ENCODE data around the gene SHB. TPM values are rescaled to one million over a fixed set of nuclear protein-coding genes. Genes with fewer than 3 reads are reported as not detected.

SHB gene
- total RNA-seq, 1 donor from 2014 or later: 22.5 TPM

- H3K9me3 Mint-ChIP-seq (ENCODE audit: low read depth): no peaks in the 10 kb centered on the region
- H3K4me1 Mint-ChIP-seq (ENCODE audit: low read depth): peaks cover 4% of the 10 kb centered on the region
- no peak for TF ChIP-seq CTCF (IDR thresholded peaks at IDR 0.05; ENCODE audit: unreplicated experiment)
- DNase-seq (ENCODE audit: low spot score, unreplicated experiment): no peak
- no peak overlapping the region for H3K27ac Mint-ChIP-seq
- no peaks in the 10 kb centered on the region for H3K27me3 Mint-ChIP-seq
- peaks cover 5% of the 10 kb centered on the region for H3K36me3 Mint-ChIP-seq (ENCODE audit: insufficient read depth)
- no peak overlapping the region for H3K4me3 Mint-ChIP-seq (ENCODE audit: low read depth)
Observed at GRCh38 chr9:37917801-37918664, 151.0 kb downstream of the SHB start.

- no peak overlapping the region for H3K4me3 Mint-ChIP-seq (ENCODE audit: low read depth)
- no peak overlapping the region for H3K27ac Mint-ChIP-seq
- DNase-seq (ENCODE audit: low spot score, unreplicated experiment): no peak
- peaks cover 5% of the 10 kb centered on the region for H3K36me3 Mint-ChIP-seq (ENCODE audit: insufficient read depth)
- no peaks in the 10 kb centered on the region for H3K4me1 Mint-ChIP-seq (ENCODE audit: low read depth)
- no peaks in the 10 kb centered on the region for H3K9me3 Mint-ChIP-seq (ENCODE audit: low read depth)
- no peaks in the 10 kb centered on the region for H3K27me3 Mint-ChIP-seq
- TF ChIP-seq CTCF (IDR thresholded peaks at IDR 0.05; ENCODE audit: unreplicated experiment): no peak
Observed at GRCh38 chr9:37917313-37917731, 151.7 kb downstream of the SHB start.

DNA sequence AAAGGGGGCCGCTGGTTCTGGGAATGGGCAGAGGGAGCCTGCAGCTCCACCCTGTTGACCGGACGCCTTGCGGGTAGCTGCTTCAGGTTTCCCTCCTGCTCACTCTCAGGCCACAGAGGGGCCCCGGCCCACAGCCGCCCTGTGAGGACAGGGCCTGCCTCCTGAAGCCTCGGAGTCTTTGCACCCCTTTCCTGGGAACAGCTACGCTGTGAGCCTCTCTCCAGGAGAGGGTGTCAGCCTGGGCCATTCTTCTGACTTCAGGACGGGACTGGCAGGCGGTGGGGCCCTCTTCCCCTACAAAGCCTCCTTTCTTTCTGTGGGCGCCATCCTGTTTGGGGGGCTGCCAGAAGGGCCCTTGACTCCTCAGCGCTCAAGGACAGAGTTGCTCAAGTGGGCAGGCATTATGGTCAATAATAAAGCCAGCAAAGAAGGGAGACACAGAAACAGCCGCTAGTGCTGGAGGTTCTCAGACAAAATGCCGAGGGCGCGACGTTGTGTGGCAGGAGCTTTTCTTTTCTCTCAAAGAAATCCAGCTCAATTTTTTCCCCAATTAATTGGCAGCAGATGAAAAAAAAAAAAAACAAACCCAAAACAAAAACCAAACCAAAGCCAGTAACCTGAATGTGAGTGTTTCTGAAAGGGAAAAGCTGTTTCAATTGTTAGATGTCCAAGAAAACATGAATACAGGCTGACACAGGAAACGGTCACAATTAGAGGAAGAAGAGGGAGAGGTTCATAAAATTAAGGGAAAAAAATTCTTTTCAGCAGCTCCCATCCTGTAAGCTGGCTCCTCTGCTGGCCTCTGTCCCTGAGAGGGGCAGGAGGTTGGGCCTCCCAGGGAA lies 152.3 kb downstream of the SHB start:
- Mint-ChIP-seq H3K27ac (peak overlapping the region; percentile 37), H3K27me3 (no peaks in the 10 kb centered on the region), H3K4me1 (ENCODE audit: low read depth) (no peaks in the 10 kb centered on the region), H3K9me3 (ENCODE audit: low read depth) (no peaks in the 10 kb centered on the region), H3K36me3 (ENCODE audit: insufficient read depth) (peaks cover 5% of the 10 kb centered on the region), H3K4me3 (ENCODE audit: low read depth) (no peak overlapping the region)
- TF ChIP-seq CTCF (IDR thresholded peaks at IDR 0.05; ENCODE audit: unreplicated experiment): no peak
- DNase-seq (ENCODE audit: low spot score, unreplicated experiment): no peak

DNA sequence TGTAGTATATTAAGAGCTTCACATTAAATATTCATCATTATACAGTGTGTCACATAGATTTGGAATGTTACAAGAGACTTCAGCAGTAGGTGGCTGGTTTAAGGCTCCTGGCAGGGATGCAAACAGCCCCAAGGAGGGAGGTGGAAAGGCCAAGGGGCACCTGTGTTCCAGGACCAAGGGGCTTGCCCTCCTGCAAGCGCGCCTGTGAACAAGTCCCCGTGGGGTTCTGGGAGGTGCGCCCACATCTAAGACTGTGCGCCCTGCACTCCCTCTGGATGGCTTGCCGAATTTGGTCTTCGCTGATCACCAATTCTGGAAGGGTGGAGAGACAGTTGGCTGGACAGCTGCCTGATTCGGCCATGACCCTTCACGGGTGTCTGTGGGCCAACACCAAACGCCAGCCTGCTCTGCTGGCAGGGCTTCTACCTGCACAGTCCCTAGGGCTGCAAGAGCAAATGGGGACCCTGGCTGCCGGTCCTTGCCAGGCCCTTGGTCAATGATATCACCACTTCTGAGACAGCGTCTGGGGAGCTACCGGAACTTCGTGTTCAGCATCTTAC lies 153.0 kb downstream of the SHB start:
- no peaks in the 10 kb centered on the region for H3K9me3 Mint-ChIP-seq (ENCODE audit: low read depth)
- no peaks in the 10 kb centered on the region for H3K4me1 Mint-ChIP-seq (ENCODE audit: low read depth)
- H3K4me3 Mint-ChIP-seq (ENCODE audit: low read depth): no peak overlapping the region
- peaks cover 3% of the 10 kb centered on the region for H3K36me3 Mint-ChIP-seq (ENCODE audit: insufficient read depth)
- H3K27me3 Mint-ChIP-seq: no peaks in the 10 kb centered on the region
- TF ChIP-seq CTCF (IDR thresholded peaks at IDR 0.05; ENCODE audit: unreplicated experiment): no peak
- H3K27ac Mint-ChIP-seq: no peak overlapping the region
- DNase-seq (ENCODE audit: low spot score, unreplicated experiment): no peak

- no peak for TF ChIP-seq CTCF (IDR thresholded peaks at IDR 0.05; ENCODE audit: unreplicated experiment)
- no peaks in the 10 kb centered on the region for H3K27me3 Mint-ChIP-seq
- no peak for DNase-seq (ENCODE audit: low spot score, unreplicated experiment)
- H3K4me3 Mint-ChIP-seq (ENCODE audit: low read depth): no peak overlapping the region
- H3K27ac Mint-ChIP-seq: peak overlapping the region; percentile 47
- H3K9me3 Mint-ChIP-seq (ENCODE audit: low read depth): no peaks in the 10 kb centered on the region
- H3K4me1 Mint-ChIP-seq (ENCODE audit: low read depth): no peaks in the 10 kb centered on the region
- peaks cover 3% of the 10 kb centered on the region for H3K36me3 Mint-ChIP-seq (ENCODE audit: insufficient read depth)
Observed at GRCh38 chr9:37914701-37915358, 154.2 kb downstream of the SHB start.
